Transverse colon (tissue), 3 donors: ENCODE measurements around the gene CARS2.

ENCODE experiments used
- CTCF ChIP-seq, 5 experiments: fragments of 200-600 bp in 3 of 5; fragments of 450-650 bp in 2 of 5; sonication (generic) in 3 of 5; IDR thresholded peaks; 1 replicate in 2 of 5; 2 replicates in 3 of 5; pipeline ENCODE4 v1.5.1; 2016 to 2017; ENCODE audit warnings: antibody characterized with exemption in 5 of 5, inconsistent platforms in 3 of 5, mild to moderate bottlenecking in 2 of 5, moderate library complexity in 1 of 5
- EP300 ChIP-seq: sonication (generic); formaldehyde crosslinking; IDR thresholded peaks from one replicate; pipeline ENCODE4 v1.6.1; 2017; ENCODE audit warnings: antibody characterized with exemption, low read depth
- POLR2A ChIP-seq: fragments of 450-650 bp; IDR thresholded peaks from one replicate; pipeline ENCODE4 v1.6.1; 2016; ENCODE audit warnings: antibody characterized with exemption, mild to moderate bottlenecking, moderate library complexity

- TF ChIP-seq CTCF (IDR thresholded peaks at IDR 0.05), result no peak
- no peak for TF ChIP-seq POLR2A
- no peak for TF ChIP-seq EP300
Measured at GRCh38 chr13:110640591-110641029, 65.3 kb downstream of the CARS2 start.
